ENCODE measurements around the gene EML6. TPM values are rescaled to one million over a fixed set of nuclear protein-coding genes. Genes with fewer than 3 reads are reported as not detected.

Gene EML6
- total RNA-seq, 1 donor from 2014 or later, result 1.1 TPM

DNA sequence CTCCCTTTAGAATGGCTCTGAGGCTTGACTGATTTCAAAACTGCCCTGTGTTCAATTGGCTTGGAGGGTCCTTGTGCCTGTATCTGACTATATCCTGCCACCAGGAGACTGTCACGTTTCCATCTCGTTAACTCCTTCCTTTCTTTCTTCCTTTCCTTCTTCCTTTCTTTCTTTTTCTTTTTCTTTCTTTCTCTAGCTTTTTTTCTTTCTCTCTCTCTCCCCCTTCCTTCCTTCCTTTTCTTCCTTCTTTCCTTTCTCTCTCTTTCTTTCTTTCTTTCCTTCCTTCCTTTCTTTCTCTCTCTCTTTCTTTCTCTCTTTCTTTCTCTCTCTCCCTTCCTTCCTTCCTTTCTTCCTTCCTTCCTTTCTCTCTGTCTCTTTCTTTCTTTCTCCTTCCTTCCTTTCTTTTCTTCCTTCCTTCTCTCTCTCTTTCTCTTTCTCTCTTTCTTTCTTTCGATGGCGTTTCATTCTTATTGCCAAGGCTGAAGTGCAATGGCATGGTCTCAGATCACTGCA is 38.1 kb upstream of the EML6 start:
- TF ChIP-seq, protein P1, sequence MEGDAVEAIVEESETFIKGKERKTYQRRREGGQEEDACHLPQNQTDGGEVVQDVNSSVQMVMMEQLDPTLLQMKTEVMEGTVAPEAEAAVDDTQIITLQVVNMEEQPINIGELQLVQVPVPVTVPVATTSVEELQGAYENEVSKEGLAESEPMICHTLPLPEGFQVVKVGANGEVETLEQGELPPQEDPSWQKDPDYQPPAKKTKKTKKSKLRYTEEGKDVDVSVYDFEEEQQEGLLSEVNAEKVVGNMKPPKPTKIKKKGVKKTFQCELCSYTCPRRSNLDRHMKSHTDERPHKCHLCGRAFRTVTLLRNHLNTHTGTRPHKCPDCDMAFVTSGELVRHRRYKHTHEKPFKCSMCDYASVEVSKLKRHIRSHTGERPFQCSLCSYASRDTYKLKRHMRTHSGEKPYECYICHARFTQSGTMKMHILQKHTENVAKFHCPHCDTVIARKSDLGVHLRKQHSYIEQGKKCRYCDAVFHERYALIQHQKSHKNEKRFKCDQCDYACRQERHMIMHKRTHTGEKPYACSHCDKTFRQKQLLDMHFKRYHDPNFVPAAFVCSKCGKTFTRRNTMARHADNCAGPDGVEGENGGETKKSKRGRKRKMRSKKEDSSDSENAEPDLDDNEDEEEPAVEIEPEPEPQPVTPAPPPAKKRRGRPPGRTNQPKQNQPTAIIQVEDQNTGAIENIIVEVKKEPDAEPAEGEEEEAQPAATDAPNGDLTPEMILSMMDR (IDR thresholded peaks at IDR 0.05), result no peak
- H3K4me1 Mint-ChIP-seq (ENCODE audit: unreplicated experiment), result no peaks in the 10 kb centered on the region
- H3K27ac Mint-ChIP-seq (ENCODE audit: unreplicated experiment), result no peak overlapping the region
- peaks cover 2% of the 10 kb centered on the region for H3K36me3 Mint-ChIP-seq (ENCODE audit: unreplicated experiment)
- peaks cover 7% of the 10 kb centered on the region for H3K27me3 Mint-ChIP-seq (ENCODE audit: unreplicated experiment)
- no peak overlapping the region for H3K4me3 Mint-ChIP-seq (ENCODE audit: unreplicated experiment)
- no peaks in the 10 kb centered on the region for H3K9me3 Mint-ChIP-seq (ENCODE audit: unreplicated experiment)
- no peak for DNase-seq (ENCODE audit: extremely low spot score, unreplicated experiment)

DNA sequence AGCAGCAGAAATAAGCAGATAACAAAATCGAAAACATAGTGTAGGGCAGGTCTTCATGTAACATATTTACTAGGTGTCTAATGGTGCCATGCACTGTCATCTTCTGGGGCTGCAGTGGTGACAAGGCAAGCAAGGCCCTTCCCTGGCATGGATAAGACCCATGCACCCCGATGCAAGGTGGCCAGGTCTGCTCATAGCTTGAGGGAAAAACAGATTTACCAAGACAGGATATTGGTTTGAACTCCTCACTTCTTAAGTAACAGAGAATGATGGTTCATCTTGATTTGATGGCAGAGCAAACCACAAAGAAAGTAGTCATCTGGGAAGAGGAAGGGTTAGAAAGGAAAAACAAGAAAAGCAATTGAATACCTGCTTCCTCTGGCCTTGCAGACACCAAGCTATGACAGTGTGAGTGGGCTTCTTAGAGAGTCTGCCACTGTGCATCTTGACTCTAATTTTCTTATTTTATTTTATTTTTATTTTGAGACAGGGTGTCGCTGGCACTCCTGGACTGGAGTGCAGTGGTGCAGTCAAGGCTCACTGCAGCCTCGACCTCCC is 35.8 kb upstream of the EML6 start:
- no peaks in the 10 kb centered on the region for H3K4me1 Mint-ChIP-seq (ENCODE audit: unreplicated experiment)
- H3K27me3 Mint-ChIP-seq (ENCODE audit: unreplicated experiment), result peaks cover 7% of the 10 kb centered on the region
- H3K27ac Mint-ChIP-seq (ENCODE audit: unreplicated experiment), result no peak overlapping the region
- H3K4me3 Mint-ChIP-seq (ENCODE audit: unreplicated experiment), result no peak overlapping the region
- H3K9me3 Mint-ChIP-seq (ENCODE audit: unreplicated experiment), result no peaks in the 10 kb centered on the region
- TF ChIP-seq, protein P1 (IDR thresholded peaks at IDR 0.05), result no peak
- no peak for DNase-seq (ENCODE audit: extremely low spot score, unreplicated experiment)
- peaks cover 2% of the 10 kb centered on the region for H3K36me3 Mint-ChIP-seq (ENCODE audit: unreplicated experiment)

DNA sequence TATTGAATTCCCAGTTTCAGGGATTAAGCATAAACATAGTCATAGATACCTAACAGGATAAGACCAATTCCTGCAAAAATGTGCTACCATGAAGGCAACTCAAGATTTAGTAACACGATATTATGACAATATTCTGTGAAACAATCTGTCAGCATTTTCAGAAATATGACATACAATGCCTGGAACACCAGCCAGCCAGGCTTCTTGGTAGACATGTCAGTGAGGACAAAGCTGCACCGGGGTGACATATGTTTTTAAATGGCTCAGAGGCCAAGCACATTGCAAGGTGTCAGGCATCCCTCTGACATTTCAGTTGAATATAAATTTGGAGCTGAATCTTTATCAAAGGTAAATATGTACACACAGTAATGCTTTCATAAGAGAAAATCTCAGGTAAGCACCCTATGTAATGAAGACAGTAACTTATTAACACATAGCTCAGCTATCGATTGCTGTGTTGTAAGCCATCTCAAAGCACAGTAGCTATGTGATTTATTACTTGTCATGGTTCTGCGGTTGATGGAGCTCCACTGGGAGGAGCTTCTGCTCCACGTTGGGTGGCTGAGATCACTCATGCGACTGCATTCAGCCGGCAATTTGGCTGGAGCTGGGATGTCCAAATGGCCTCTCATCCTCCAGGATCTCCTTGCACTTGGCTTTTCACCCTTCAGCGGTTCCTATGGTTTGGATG is 31.9 kb upstream of the EML6 start:
- Mint-ChIP-seq H3K27ac (ENCODE audit: unreplicated experiment) (no peak overlapping the region), H3K36me3 (ENCODE audit: unreplicated experiment) (peaks cover 2% of the 10 kb centered on the region), H3K27me3 (ENCODE audit: unreplicated experiment) (peaks cover 7% of the 10 kb centered on the region), H3K4me1 (ENCODE audit: unreplicated experiment) (no peaks in the 10 kb centered on the region), H3K9me3 (ENCODE audit: unreplicated experiment) (no peaks in the 10 kb centered on the region), H3K4me3 (ENCODE audit: unreplicated experiment) (no peak overlapping the region)
- no peak for DNase-seq (ENCODE audit: extremely low spot score, unreplicated experiment)
- TF ChIP-seq, protein P1 (IDR thresholded peaks at IDR 0.05), result no peak

DNA sequence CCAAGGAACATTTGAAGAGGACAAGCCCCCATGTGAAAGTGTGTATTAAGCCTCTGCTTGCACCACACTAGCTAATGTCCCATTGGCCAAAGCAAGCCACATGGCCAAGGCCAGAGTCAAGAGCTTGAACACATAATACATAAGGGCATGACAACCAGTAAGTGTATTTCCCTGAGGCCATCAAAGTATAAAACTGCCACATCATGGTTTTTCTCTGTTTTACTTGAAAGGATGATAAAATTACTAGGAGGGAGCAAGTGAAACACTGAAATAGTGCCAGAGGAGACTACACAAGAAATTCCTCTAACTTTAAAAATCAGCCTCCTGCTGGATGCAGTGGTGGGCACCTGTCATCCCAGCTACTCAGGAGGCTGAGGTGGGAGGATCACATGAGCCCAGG is 30.9 kb upstream of the EML6 start:
- no peaks in the 10 kb centered on the region for H3K9me3 Mint-ChIP-seq (ENCODE audit: unreplicated experiment)
- peaks cover 11% of the 10 kb centered on the region for H3K27me3 Mint-ChIP-seq (ENCODE audit: unreplicated experiment)
- peaks cover 2% of the 10 kb centered on the region for H3K36me3 Mint-ChIP-seq (ENCODE audit: unreplicated experiment)
- no peak for DNase-seq (ENCODE audit: extremely low spot score, unreplicated experiment)
- H3K4me1 Mint-ChIP-seq (ENCODE audit: unreplicated experiment), result no peaks in the 10 kb centered on the region
- TF ChIP-seq, protein P1 (IDR thresholded peaks at IDR 0.05), result no peak
- H3K4me3 Mint-ChIP-seq (ENCODE audit: unreplicated experiment), result no peak overlapping the region
- H3K27ac Mint-ChIP-seq (ENCODE audit: unreplicated experiment), result no peak overlapping the region

DNA sequence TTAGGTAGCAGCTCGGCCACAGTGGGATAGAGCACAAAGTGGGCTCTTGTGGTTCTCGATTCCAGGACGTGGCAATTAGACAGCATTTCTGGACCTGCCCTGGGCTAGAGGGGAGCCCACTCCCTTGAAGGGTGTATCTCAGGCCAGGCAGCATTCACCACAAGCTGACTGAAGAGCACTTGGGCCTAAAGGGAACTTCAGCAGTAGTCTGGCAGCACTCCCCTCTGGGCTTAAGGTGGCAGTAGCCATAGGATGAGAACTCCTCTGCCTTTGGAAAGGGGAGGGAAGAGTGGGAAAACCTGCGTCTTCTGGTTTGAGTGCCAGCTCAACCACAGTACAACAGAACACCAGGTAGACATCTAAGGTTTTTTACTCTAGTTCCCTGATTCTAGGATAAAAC is 28.1 kb upstream of the EML6 start:
- H3K27me3 Mint-ChIP-seq (ENCODE audit: unreplicated experiment), result peaks cover 10% of the 10 kb centered on the region
- TF ChIP-seq, protein P1 (IDR thresholded peaks at IDR 0.05), result no peak
- H3K4me3 Mint-ChIP-seq (ENCODE audit: unreplicated experiment), result no peak overlapping the region
- no peaks in the 10 kb centered on the region for H3K36me3 Mint-ChIP-seq (ENCODE audit: unreplicated experiment)
- no peak for DNase-seq (ENCODE audit: extremely low spot score, unreplicated experiment)
- H3K27ac Mint-ChIP-seq (ENCODE audit: unreplicated experiment), result no peak overlapping the region
- H3K4me1 Mint-ChIP-seq (ENCODE audit: unreplicated experiment), result no peaks in the 10 kb centered on the region
- H3K9me3 Mint-ChIP-seq (ENCODE audit: unreplicated experiment), result no peaks in the 10 kb centered on the region
